GM20000 (cell line): Measurements from ENCODE around the gene SPECC1L.

ENCODE experiments used
- DNase-seq: peaks from one replicate; pipeline ENCODE4 v3.0.0; 2012; ENCODE audit warnings: low spot score
- CTCF ChIP-seq: IDR thresholded peaks from 2 replicates; pipeline ENCODE4 v1.5.1; 2012; ENCODE audit warnings: mild to moderate bottlenecking, control low read depth; ENCODE audit errors: extremely low read depth, missing control alignments

Gene SPECC1L

GRCh38 chr22:24402460-24403192, 132.0 kb downstream of the SPECC1L start:
- DNase-seq: peak; percentile 43
- TF ChIP-seq CTCF: no peak

GRCh38 chr22:24403346-24403745, 132.7 kb downstream of the SPECC1L start:
- no peak for DNase-seq
- no peak for TF ChIP-seq CTCF

GRCh38 chr22:24404561-24405275, 134.1 kb downstream of the SPECC1L start:
- no peak for DNase-seq
- TF ChIP-seq CTCF: no peak

GRCh38 chr22:24405631-24406321, 135.1 kb downstream of the SPECC1L start:
- DNase-seq: no peak
- TF ChIP-seq CTCF: no peak

GRCh38 chr22:24406322-24407277, 136.0 kb downstream of the SPECC1L start:
- no peak for DNase-seq
- no peak for TF ChIP-seq CTCF

GRCh38 chr22:24407278-24407665, 136.6 kb downstream of the SPECC1L start:
- no peak for DNase-seq
- TF ChIP-seq CTCF: no peak
